Activated CD4-positive, alpha-beta T cell treated with anti-CD3 and anti-CD28 coated beads, Interleukin-2, Interleukin-6, amounts not matched to agents 100 ng/mL and 50 ng/mL, durations not matched to agents 16 hours and 8 hours (primary cell): ENCODE measurements around the gene DCDC1.

ENCODE experiments used
- DNase-seq: peaks from one replicate; pipeline ENCODE4 v3.0.0-alpha.2; 2020

Gene DCDC1

GRCh38 chr11:31231601-31232000 is 137.9 kb downstream of the DCDC1 start:
- no peak for DNase-seq

- DNase-seq: no peak
Measured at GRCh38 chr11:31218847-31219246, 150.7 kb downstream of the DCDC1 start.

GRCh38 chr11:31214372-31214771 is 155.2 kb downstream of the DCDC1 start:
- no peak for DNase-seq

GRCh38 chr11:31199378-31199777 is 170.2 kb downstream of the DCDC1 start:
- no peak for DNase-seq

GRCh38 chr11:31173926-31174680 is 195.4 kb downstream of the DCDC1 start:
- DNase-seq: no peak

- DNase-seq: no peak
Measured at GRCh38 chr11:31160504-31161422, 208.8 kb downstream of the DCDC1 start.

GRCh38 chr11:31150841-31151240 is 218.7 kb downstream of the DCDC1 start:
- no peak for DNase-seq

GRCh38 chr11:31150011-31150410 is 219.5 kb downstream of the DCDC1 start:
- DNase-seq: no peak

GRCh38 chr11:31141789-31142188 is 227.8 kb downstream of the DCDC1 start:
- DNase-seq: no peak

- DNase-seq: no peak
Measured at GRCh38 chr11:31139479-31139878, 230.1 kb downstream of the DCDC1 start.

GRCh38 chr11:31132531-31133421 is 236.8 kb downstream of the DCDC1 start:
- no peak for DNase-seq

GRCh38 chr11:31131760-31132159 is 237.8 kb downstream of the DCDC1 start:
- no peak for DNase-seq

GRCh38 chr11:31127290-31127689 is 242.2 kb downstream of the DCDC1 start:
- no peak for DNase-seq

- no peak for DNase-seq
Measured at GRCh38 chr11:31120428-31120827, 249.1 kb downstream of the DCDC1 start.

GRCh38 chr11:31118566-31118965 is 251.0 kb downstream of the DCDC1 start:
- no peak for DNase-seq

GRCh38 chr11:31117038-31117437 is 252.5 kb downstream of the DCDC1 start:
- DNase-seq: no peak

GRCh38 chr11:31114442-31114841 is 255.1 kb downstream of the DCDC1 start:
- no peak for DNase-seq

- no peak for DNase-seq
Measured at GRCh38 chr11:31110830-31111229, 258.7 kb downstream of the DCDC1 start.

- DNase-seq: no peak
Measured at GRCh38 chr11:31109446-31109845, 260.1 kb downstream of the DCDC1 start.

GRCh38 chr11:31107649-31108048 is 261.9 kb downstream of the DCDC1 start:
- no peak for DNase-seq

- DNase-seq: peak; percentile 63
Measured at GRCh38 chr11:31106968-31107576, 262.5 kb downstream of the DCDC1 start.

- no peak for DNase-seq
Measured at GRCh38 chr11:31106326-31106725, 263.2 kb downstream of the DCDC1 start.

GRCh38 chr11:31102875-31103274 is 266.7 kb downstream of the DCDC1 start:
- no peak for DNase-seq
